HG03025 (cell line): ENCODE measurements around the gene SLC16A10.
"Not testable (repeated sequence)": the region's sequence is repeated elsewhere in the genome, so short reads cannot be mapped to it uniquely, and the experiment has no call there.

Source experiments
- ATAC-seq: cut with Tn5 transposase; IDR thresholded peaks from one replicate; pipeline ENCODE4 v1.9.1; 2021; ENCODE audit warnings: mild to moderate bottlenecking, moderate library complexity; ENCODE audit not compliant: unreplicated experiment, low FRiP score

SLC16A10 gene

DNA sequence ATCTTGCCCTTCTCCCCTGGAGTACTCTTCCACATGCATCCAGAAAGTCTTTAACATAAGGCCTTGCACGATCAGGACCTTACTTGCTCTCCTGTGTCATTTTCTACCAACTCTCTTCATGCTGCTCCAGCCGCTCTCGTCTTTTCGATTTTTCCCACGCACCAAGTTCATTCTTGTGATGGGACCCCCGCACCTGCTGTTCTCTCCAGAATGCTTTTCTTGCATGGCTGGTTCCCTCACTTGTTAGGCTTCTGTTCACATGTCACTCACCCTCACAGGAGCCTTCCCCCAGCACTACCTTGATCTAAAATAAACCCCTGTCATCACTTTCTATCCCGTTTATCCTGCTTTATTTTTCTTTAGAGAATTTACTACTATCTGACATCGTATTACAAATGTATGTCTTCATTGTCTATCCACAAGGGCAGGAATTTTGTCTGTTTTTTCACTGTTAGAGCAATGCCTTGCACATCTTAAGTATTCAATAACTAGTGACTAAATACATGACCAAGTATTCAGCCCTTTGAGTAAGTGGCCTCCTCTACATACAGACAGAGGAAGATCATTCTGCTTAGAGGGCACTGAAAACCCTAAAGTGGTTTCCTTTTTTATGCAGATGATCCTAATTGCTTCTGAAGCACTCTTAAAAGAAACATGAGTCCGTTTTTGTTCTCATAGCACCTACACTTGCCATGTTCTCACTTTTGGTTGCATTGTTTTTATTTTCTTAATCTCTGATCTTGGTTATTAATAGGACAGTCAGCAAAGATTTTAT is 166.9 kb downstream of the SLC16A10 start:
- no peak for ATAC-seq

- no peak for ATAC-seq
Measured at GRCh38 chr6:111254779-111255166, 167.5 kb downstream of the SLC16A10 start.

DNA sequence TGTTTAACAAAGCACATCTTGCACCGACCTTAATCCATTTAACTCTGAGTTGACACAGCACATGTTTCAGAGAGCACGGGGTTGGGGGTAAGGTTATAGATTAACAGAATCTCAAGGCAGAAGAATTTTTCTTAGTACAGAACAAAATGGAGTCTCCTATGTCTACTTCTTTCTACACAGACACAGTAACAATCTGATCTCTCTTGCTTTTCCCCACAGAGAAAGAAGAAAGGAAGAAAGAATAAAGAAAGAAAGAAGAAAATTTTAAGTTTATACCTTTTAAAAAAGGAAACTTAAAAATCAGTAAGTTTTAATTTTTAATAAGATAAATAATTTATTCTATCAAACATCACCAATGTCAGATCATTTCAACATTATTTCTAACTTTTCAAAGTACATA is 168.5 kb downstream of the SLC16A10 start:
- not testable (repeated sequence) for ATAC-seq

DNA sequence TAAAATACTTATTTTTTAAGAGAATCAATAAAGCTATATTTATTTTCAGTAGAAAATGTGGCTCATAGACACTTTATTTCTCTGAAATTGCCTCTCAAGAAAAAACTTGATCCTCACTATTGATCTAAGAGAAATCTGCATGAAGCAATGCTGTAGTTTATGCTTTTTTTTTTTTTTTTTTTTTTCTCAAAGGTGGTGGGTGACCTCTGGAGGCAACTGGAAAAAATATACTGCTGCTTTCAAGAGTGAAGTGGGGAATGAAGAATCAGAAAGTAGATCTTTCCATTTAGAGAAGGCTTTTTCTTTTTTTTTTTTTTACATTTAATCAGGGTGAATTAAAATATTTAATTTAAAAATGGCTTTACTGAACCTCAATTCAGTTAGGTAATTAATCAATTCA is 169.3 kb downstream of the SLC16A10 start:
- no peak for ATAC-seq

- ATAC-seq: no peak
Measured at GRCh38 chr6:111258010-111258409, 170.7 kb downstream of the SLC16A10 start.

- no peak for ATAC-seq
Measured at GRCh38 chr6:111258615-111259088, 171.3 kb downstream of the SLC16A10 start.

DNA sequence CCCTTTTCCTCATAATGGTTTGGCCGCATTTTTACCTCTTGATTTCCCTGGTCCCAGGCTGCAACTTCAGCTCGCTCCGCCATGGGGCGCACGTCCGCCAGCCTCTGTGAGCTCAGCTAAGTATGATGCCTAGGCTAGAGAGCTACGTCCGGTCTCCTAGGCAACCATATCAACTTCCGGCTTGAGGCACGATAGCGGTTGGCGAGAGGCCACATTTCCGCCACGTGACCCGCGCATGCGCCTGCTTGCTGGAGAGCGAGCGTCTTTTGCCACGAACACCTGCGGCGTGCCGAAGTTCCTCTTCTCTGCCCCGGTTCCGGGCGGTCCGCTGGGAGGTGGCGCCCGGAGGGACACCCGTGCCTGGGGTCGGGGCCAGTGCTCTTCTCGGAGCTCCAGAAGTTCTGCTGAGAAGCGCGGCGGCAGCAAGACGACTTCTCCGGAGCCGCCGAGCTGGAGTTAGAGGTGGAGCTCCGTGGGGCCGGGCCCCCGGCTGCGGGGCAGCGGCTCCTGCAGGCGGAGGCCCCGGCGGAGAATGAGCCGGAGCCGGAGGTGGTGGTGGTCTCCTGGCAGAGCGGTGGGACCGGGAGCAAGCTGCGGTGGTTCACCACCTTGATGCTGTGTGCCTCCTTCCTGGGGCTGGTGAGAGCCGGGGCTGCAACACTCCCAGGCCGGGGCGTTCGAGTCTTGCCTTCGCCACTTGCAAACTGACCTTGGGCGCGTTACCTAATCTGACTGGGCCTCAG is 172.0 kb downstream of the SLC16A10 start:
- ATAC-seq: peak; percentile 99

GRCh38 chr6:111260570-111261298 is 173.4 kb downstream of the SLC16A10 start:
- no peak for ATAC-seq

GRCh38 chr6:111263837-111264236 is 176.5 kb downstream of the SLC16A10 start:
- ATAC-seq: no peak

- ATAC-seq: no peak
Measured at GRCh38 chr6:111265842-111266241, 178.5 kb downstream of the SLC16A10 start.

- no peak for ATAC-seq
Measured at GRCh38 chr6:111266276-111266675, 179.0 kb downstream of the SLC16A10 start.

DNA sequence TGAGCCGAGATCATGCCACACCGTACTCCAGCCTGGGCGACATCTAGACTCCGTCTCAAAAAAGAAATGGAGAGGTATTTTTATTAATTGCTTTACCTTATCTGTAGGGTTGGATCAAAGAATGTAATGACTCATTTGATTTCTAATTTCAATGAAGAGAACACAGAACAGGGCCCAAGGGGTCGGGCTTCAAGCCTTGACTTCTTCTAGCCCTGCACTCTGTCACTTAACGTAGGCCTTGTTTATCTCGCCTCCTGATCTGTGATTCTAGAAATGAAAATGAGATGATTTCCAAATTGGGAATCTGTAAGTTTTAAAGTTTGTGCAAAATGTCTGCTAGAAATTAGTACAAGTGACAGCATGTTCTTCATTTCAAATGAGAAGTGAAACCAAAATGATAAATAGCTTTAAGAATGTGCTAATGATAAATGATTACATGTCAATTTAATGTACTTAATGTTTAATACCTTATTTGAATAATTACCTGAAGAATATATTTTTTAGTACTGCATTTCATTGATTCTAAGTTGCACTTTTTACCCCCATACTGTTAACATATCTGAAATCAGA is 180.5 kb downstream of the SLC16A10 start:
- no peak for ATAC-seq

GRCh38 chr6:111269401-111269970 is 182.2 kb downstream of the SLC16A10 start:
- ATAC-seq: no peak

GRCh38 chr6:111270121-111270520 is 182.8 kb downstream of the SLC16A10 start:
- no peak for ATAC-seq

DNA sequence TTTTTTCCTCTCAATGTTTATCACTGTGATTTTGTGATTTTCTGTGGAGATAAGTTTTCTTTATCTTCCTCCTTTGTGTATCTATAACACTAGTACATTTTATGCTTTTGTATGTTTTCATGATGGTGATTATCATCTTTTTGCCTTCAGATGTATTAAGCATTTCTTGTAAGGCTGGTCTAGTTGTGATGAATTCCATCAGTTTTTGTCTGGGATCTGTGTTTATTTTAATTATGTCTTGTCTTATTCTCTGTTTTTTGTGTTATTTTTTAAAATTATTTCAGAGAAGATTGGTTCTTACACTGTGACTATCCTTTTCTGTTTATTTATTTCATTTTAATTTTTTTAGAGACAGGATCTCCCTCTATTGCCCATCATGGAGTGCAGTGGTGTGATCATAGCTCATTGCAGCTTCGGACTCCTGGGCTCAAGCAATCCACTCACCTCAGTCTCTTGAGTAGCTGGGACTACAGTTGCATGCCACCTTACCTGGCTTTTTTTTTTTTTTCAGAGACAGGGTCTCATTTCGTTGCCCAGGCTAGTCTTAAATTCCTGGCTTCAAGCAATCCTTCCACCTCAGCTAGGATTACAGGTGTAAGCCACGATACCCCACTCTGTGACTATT is 187.4 kb downstream of the SLC16A10 start:
- ATAC-seq: no peak

GRCh38 chr6:111276335-111276734 is 189.0 kb downstream of the SLC16A10 start:
- ATAC-seq: no peak

- no peak for ATAC-seq
Measured at GRCh38 chr6:111276736-111277135, 189.4 kb downstream of the SLC16A10 start.

DNA sequence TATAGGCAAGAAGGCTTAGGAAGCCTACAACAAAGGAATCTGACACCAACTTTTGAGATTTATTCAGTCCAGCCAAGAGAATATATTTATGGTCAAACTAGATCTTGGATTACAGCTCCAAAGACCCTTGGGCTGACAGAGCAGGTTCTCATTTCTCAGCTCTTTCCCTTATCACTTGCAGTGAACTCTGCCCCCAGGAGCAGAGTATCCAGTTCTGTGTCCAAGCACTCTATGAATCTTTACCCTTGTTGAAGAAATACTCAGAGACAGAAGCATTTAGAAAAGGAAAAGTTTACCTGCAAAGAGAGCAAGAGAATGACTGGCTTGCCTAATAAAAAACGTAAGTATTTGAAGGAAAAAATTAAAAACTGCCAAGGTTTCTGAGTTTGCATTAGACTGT is 190.5 kb downstream of the SLC16A10 start:
- no peak for ATAC-seq

DNA sequence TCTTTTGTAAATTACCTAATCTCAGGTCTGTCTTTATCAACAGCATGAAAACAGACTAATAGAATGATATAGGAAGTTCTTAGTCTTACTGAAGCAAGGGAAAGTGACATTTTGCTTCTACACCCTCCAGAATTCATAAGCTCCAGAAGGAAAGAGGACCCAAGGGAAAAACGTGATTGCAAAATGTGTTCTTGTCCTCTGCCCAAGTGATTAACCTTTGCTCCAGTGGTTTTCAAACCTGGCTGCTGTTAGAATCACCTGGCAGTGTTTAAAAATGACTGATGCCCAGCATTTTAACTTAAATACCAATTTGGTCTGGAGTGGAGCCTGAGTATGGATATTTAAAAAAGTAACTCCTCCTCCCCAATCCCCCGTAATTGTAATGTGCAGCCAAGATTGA is 191.4 kb downstream of the SLC16A10 start:
- ATAC-seq: no peak

GRCh38 chr6:111280445-111280955 is 193.2 kb downstream of the SLC16A10 start:
- ATAC-seq: no peak
